Activated CD8-positive, alpha-beta memory T cell treated with anti-CD3 and anti-CD28 coated beads for 1 hour (primary cell): ENCODE data around the gene CEP70.
"Not testable (repeated sequence)": the region's sequence is repeated elsewhere in the genome, so short reads cannot be mapped to it uniquely, and the experiment has no call there.

ENCODE experiments used
- DNase-seq, 2 donors: peaks; one replicate each; pipeline ENCODE4 v3.0.0-alpha.2; 2020; ENCODE audit warnings: low read depth in 1 of 2; ENCODE audit errors: extremely low read depth in 1 of 2

CEP70 gene

GRCh38 chr3:138593488-138594149 lies 441 bp downstream of the CEP70 start:
- DNase-seq, result no peak

DNA sequence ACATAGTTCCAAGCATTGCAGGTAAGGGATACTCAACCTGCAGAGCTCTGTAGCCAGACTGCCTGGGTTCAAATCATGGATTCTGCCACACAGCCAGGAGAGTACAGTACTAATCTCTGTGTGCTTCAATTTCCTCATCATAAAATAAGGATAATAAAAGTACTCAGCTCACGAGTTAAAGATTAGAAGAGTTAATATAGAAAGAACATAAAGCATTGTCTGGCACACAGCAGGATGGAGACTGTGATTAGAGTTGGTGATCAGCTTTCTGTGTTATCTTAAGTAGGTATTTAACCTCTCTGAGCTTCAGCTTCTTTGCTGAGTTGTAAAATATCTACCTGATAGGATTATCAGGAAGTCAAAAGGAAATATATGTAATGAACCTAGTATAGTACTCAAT lies 2.7 kb downstream of the CEP70 start:
- DNase-seq, result no peak

- DNase-seq, result no peak
Measured at GRCh38 chr3:138588445-138588844, 5.6 kb downstream of the CEP70 start.

DNA sequence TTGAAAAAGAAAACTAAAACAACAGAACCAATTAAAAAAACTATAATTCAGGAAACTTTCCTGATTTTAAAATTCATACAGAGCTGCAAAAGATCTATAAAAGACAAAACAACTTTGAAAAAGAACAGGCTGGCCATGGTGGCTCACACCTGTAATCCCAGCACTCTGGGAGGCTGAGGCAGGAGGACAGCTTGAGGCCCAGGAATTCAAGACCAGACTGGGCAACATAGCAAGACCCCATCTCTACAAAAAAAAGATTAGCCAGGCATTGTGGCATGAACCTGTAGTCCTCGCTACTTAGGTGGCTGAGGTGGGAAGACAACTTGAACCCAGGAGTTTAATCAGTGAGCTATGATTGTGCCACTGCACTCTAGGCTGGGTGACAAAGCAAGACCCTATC lies 6.7 kb downstream of the CEP70 start:
- no peak for DNase-seq

DNA sequence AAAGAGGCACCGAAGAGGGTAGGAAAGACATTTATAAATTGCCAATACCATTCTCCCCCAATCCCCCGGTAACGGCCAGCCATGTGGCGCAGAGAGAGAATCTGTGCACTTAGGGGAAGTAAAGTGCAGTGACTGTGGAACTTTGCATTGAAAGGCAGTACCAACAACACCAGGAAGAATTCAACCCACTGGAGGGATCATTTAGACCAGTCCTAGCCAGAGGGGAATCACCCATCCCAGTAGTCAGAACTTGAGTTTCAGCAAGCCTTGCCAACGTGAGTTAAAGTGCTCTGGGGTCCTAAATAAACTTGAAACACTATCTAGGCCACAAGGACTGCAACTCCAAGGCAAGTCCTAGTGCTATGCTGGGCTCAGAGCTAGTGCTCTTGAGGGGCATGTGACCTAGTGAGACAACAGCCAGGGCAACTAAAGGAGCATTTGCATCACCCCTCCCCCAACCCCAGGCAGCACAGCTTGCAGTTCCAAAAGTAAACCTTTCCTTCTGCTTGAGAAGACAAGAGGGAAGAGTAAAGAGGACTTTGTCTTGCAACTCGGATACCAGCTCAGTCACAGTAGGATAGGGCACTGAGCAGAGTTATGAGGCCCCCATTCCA lies 15.0 kb downstream of the CEP70 start:
- no peak for DNase-seq

GRCh38 chr3:138578141-138578540 lies 15.9 kb downstream of the CEP70 start:
- no peak for DNase-seq

- DNase-seq, result no peak
Measured at GRCh38 chr3:138573138-138573537, 20.9 kb downstream of the CEP70 start.

- DNase-seq, result not testable (repeated sequence)
Measured at GRCh38 chr3:138569624-138570023, 24.4 kb downstream of the CEP70 start.

GRCh38 chr3:138569090-138569489 lies 25.0 kb downstream of the CEP70 start:
- no peak for DNase-seq

DNA sequence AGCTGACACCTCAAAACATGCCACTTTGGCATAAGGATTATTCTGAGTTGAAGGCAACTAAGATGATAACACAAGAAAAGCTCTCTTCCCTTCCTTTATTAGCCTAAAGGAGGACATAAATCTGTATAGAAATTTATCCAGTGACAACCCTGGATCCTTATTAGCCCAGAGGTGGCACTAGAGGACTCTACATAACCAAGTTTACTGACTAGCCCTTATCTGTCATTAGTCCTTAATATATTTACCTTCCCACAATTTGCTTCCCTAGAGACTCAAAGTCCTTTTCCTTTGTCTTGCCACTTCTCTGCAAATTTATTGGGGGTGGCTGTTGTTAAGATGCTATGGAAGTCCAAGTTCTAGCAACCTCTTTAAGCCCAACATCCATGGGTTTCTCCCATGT lies 26.7 kb downstream of the CEP70 start:
- no peak for DNase-seq

DNA sequence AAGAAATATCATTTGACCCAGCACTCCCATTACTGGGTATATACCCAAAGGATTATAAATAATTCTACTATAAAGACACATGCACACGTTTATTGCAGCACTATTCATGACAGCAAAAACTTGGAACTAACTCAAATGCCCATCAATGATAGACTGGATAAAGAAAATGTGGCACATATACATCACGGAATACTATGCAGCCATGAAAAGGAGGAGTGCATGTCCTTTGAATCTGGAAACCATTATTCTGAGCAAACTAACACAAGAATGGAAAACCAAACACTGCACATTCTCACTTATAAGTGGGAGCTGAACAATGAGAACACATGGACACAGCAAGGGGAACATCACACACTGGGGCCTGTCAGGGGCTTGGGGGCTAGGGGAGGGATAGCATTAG lies 27.8 kb downstream of the CEP70 start:
- DNase-seq, result not testable (repeated sequence)

DNA sequence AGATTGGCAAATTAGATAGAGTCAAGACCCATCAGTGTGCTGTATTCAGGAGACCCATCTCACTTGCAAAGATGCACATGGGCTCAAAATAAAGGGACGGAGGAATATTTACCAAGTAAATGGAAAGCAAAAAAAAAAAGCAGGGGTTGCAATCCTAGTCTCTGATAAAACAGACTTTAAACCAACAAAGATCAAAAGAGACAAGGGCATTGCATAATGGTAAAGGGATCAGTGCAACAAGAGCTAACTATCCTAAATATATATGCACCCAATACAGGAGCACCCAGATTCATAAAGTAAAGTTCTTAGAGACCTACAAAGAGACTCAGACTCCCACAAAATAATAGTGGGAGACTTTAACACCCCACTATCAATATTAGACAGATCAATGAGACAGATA lies 31.2 kb downstream of the CEP70 start:
- DNase-seq, result not testable (repeated sequence)

GRCh38 chr3:138560501-138560900 lies 33.6 kb downstream of the CEP70 start:
- no peak for DNase-seq

DNA sequence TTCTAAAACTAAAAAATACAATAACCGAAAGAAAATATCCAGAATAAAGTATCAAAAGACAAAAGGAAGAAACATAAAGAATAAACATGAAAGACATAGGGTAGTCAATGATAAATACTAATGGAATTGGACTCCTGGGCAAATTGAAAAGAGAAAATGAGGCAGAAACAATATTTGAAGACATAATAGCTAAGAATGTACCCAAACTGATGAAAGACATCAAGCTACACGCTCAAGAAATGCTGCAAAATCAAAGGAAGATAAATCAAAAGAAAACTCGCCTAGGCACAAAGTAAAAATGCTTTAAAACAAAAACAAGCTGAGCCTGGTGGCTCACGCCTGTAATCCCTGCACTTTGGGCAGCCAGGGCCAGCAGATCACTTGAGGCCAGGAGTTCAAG lies 34.9 kb downstream of the CEP70 start:
- no peak for DNase-seq

- DNase-seq, result not testable (repeated sequence)
Measured at GRCh38 chr3:138554775-138555174, 39.3 kb downstream of the CEP70 start.

DNA sequence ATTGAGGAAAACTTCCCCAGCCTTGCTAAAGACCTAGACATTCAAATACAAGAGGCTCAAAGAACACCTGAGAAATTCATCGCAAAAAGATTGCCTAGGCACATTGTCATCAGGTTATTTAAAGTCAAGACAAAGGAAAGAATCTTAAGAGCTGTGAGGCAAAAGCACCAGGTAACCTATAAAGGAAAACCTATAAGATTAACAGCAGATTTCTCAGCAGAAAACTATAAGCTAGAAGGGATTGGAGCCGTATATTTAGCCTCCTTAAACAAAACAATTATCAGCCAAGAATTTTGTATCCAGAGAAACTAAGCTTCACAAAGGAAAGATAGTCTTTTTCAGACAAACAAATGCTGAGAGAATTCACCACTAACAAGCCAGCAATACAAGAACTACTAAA lies 43.1 kb downstream of the CEP70 start:
- not testable (repeated sequence) for DNase-seq

DNA sequence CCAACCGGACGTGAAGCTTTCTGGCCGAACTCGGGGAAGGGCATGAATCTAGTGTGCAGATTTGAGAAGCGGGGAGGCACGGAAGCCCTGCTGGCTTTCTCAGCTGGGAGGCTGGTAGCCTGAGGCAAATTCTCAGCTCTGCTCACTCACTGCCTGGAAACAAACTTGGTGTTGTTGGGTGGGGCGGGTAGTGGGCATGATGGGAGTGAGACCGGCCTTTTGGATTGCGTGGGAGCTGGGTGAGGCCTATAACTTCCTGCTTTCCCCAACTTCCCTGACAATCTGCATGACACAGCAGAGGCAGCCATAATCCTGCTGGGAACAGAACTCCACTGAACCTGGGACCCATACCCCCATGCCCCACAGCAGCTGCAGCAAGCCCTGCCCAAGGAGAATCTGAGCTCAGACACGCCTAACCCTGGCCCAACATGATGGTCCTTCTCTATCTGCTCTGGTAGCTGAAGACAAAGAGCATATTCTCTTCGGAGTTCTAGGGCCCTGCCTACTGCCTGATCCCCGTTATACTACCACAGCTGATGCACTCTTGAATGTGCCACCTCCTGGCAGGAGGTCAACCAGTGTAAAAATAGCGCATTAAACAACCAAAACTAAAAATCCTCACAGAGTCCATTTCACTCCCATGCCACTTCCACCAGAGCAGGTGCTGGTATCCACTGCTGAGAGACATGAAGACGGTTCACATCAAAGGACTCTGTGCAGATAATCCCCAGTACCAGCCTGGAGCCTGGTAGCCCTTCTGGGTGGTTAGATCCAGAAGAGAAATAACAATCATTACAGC lies 44.7 kb downstream of the CEP70 start:
- no peak for DNase-seq

DNA sequence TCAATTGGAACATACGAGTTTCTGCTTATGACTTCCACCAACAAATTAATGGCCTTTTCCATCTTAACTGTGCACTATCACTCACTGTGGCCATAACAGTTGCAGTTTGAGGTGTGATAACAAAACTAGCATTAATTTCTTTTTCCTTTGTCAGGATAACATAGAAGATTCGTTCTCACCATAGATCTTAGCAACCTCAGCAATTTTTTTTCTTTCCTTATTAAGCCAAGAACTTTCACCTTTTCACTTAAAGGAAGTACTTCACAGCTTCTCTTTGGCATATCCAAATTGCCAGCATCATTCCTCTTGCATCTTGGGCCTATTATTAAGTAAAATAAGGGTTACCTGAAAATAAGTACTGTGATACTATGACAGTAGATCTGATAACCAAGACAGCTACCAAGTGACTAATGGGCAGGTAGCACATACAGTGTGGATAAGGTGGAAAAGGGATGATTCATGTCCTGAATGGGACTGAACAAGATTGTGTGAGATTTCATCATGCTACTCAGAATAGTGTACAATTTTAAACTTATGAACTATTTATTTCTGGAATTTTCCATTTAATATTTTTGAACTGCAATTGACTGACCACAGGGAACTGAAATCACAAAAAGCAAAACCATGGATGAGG lies 46.6 kb downstream of the CEP70 start:
- DNase-seq, result no peak

DNA sequence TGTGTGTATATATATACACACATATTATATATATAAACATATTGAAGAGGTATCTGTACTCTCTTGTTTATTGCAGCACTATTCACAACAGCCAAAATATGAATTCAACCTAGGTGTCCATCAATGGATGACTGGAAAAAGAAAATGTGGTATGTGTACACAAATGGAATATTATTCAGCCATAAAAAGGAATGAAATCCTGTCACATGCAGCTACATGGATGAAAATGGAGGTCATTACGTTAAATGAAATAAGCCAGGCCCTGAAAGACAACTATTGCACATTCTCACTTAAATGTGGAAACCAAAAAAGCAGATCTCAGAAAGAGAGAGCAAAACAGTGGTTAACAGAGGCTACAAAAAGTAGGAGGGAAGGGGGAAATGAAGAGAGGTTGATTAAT lies 49.5 kb downstream of the CEP70 start:
- DNase-seq, result no peak

DNA sequence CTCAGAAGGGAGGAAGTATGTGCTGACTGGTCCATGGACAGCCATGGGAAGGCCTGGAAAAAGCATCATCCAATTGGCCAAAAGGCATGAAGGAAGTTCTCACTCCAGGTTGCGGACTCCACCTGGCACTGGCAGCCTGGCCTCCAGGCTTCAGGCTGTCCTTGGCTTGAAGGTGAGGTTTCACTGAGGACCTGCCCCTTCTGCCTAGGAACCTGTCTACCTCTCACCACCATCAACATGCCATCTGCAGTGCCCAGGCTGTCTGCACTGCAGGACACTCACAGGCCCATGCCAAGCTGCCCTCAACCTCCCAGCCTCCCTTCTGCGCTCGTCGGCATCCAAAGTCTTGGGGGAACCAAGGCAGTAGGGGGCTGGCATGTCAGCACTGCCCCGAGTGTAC lies 51.1 kb downstream of the CEP70 start:
- DNase-seq, result no peak

DNA sequence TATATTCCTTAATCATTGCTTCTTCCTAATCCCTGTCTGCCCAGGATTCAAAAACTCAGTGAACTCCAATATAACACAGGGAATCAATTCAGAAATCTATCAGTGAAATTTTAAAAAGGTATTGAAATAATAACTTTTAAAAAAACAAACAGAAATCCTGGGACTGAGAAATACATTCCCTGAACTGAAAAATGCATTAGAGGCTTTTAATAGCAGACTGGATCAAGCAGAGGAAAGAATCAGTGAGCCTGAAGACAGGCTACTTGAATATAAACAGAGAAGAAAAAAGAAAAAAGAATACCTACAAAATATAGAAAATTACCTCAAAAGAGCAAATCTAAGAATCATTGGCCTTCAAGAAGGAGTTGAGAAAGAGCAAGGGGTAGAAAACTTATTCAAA lies 54.7 kb downstream of the CEP70 start:
- DNase-seq, result no peak

DNA sequence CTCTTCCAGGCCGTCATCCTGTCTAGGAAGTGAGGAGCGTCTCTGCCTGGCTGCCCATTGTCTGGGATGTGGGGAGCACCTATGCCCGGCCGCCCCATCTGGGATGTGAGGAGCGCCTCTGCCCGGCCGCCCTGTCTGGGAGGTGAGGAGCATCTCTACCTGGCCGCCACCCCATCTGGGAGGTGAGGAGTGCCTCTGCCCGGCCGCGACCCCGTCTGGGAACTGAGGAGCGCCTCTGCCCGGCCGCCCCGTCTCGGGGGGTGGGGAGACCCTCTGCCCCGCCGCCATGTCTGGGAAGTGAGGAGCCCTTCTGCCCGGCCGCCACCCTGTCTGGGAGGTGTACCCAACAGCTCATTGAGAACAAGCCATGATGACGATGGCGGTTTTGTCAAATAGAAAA lies 72.6 kb downstream of the CEP70 start:
- not testable (repeated sequence) for DNase-seq
